Gastroesophageal sphincter (tissue), 4 donors: ENCODE results near the gene EVI2B. TPM values are rescaled to one million over a fixed set of nuclear protein-coding genes. Genes with fewer than 3 reads are reported as not detected.

Source experiments
- ATAC-seq: fragments of 150-250 bp; one replicate; pipeline ENCODE4 v1.9.1; 2016; ENCODE audit warnings: mild to moderate bottlenecking, moderate library complexity
- H3K27ac ChIP-seq, 4 donors: fragments of 200-600 bp; sonication (generic) in 3 of 4; 1 replicate in 3 of 4; 2 replicates in 1 of 4; pipeline ENCODE4 v1.5.1; 2016 to 2019
- H3K27me3 ChIP-seq: fragments of 200-600 bp; sonication (generic); one replicate; pipeline ENCODE4 v1.5.1; 2019
- H3K36me3 ChIP-seq, 2 donors: fragments of 200-600 bp; sonication (generic); one replicate each; pipeline ENCODE4 v1.5.1; 2019; ENCODE audit warnings: control low read depth in 1 of 2
- H3K4me1 ChIP-seq, 3 donors: fragments of 200-600 bp; sonication (generic); 1 replicate in 2 of 3; 2 replicates in 1 of 3; pipeline ENCODE4 v1.5.1; 2016 to 2019; ENCODE audit warnings: control low read depth in 2 of 3
- H3K4me3 ChIP-seq, 2 donors: fragments of 200-600 bp; sonication (generic); one replicate each; pipeline ENCODE4 v1.5.1; 2019; ENCODE audit warnings: mild to moderate bottlenecking in 1 of 2, moderate library complexity in 1 of 2
- H3K9me3 ChIP-seq, 3 donors: fragments of 200-600 bp; sonication (generic); one replicate each; pipeline ENCODE4 v1.5.1; 2017 to 2019; ENCODE audit warnings: control low read depth in 2 of 3
- CTCF ChIP-seq, 4 experiments: fragments of 200-600 bp in 2 of 4; fragments of 450-650 bp in 2 of 4; sonication (generic) in 1 of 4; IDR thresholded peaks; one replicate each; pipeline ENCODE4 v1.5.1; 2017 to 2019; ENCODE audit warnings: antibody characterized with exemption in 4 of 4, mild to moderate bottlenecking in 2 of 4, moderate library complexity in 2 of 4
- EP300 ChIP-seq: sonication (generic); formaldehyde crosslinking; IDR thresholded peaks from one replicate; pipeline ENCODE4 v1.6.1; 2017; ENCODE audit warnings: antibody characterized with exemption, mild to moderate bottlenecking
- POLR2A ChIP-seq, 2 donors: fragments of 450-650 bp; IDR thresholded peaks; one replicate each; pipeline ENCODE4 v1.6.1; 2017; ENCODE audit warnings: antibody characterized with exemption in 2 of 2, mild to moderate bottlenecking in 2 of 2, moderate library complexity in 1 of 2
- POLR2AphosphoS5 ChIP-seq: sonication (generic); formaldehyde crosslinking; IDR thresholded peaks from one replicate; pipeline ENCODE4 v1.6.1; 2017; ENCODE audit warnings: antibody characterized with exemption
- WGBS, 2 donors: methylation state at CpG; one replicate each; pipeline ENCODE4 v1.1.5; 2018; ENCODE audit warnings: low coverage in 1 of 2; 5-methylcytosine and 5-hydroxymethylcytosine counted together
- total RNA-seq, 4 donors: library from RNA; depleted of rRNA; stranded (reverse); fragments of >200 nt; gene quantifications; one replicate each; pipeline ENCODE4 v1.1.0, GENCODE V29; 2016

Gene EVI2B
- total RNA-seq, 4 donors from 2014 or later: 3.1 to 12.7 (median 8.9) TPM

- Histone ChIP-seq H3K27me3 (no peaks in the 10 kb centered on the region), H3K9me3 (no peaks in the 10 kb centered on the region), H3K27ac (no peak overlapping the region), H3K36me3 (peaks cover 0 to 60% of the 10 kb centered on the region in 2 donors), H3K4me1 (no peaks in the 10 kb centered on the region), H3K4me3 (no peak overlapping the region)
- TF ChIP-seq EP300 (no peak), POLR2AphosphoS5 (no peak), CTCF (IDR thresholded peaks at IDR 0.05) (no peak), POLR2A (IDR thresholded peaks at IDR 0.05) (no peak)
- WGBS, 2 donors: 64 to 100% methylated on average over 1 of the region's 1 CpG
- no peak for ATAC-seq
These were observed 52.3 kb downstream of the EVI2B start for GRCh38 chr17:31261601-31262000.

- Histone ChIP-seq H3K27ac (no peak overlapping the region), H3K4me1 (no peaks in the 10 kb centered on the region), H3K9me3 (no peaks in the 10 kb centered on the region), H3K27me3 (no peaks in the 10 kb centered on the region), H3K4me3 (no peak overlapping the region), H3K36me3 (peaks cover 0 to 50% of the 10 kb centered on the region in 2 donors)
- 70 to 93% methylated on average over 3 of the region's 3 CpGs for WGBS, 2 donors
- no peak for TF ChIP-seq CTCF (IDR thresholded peaks at IDR 0.05)
- no peak for TF ChIP-seq POLR2AphosphoS5
- ATAC-seq: no peak
These were observed 53.7 kb downstream of the EVI2B start for GRCh38 chr17:31260151-31260550.

GRCh38 chr17:31256936-31257335, 56.9 kb downstream of the EVI2B start:
- 84 to 86% methylated on average over 3 of the region's 3 CpGs for WGBS, 2 donors
- ATAC-seq: no peak

GRCh38 chr17:31254654-31255053, 59.2 kb downstream of the EVI2B start:
- WGBS, 2 donors: 89 to 97% methylated on average over 2 of the region's 2 CpGs

More at GRCh38 chr17:31256936-31257335, 56.9 kb downstream of the EVI2B start:
- Histone ChIP-seq H3K36me3 (peaks cover 0 to 36% of the 10 kb centered on the region in 2 donors), H3K4me3 (no peak overlapping the region), H3K27me3 (no peaks in the 10 kb centered on the region), H3K9me3 (no peaks in the 10 kb centered on the region), H3K27ac (no peak overlapping the region), H3K4me1 (no peaks in the 10 kb centered on the region)
- TF ChIP-seq POLR2AphosphoS5 (no peak), POLR2A (IDR thresholded peaks at IDR 0.05) (no peak), CTCF (IDR thresholded peaks at IDR 0.05) (no peak), EP300 (no peak)

More at GRCh38 chr17:31254654-31255053, 59.2 kb downstream of the EVI2B start:
- Histone ChIP-seq H3K4me3 (no peak overlapping the region), H3K36me3 (peaks cover 0 to 17% of the 10 kb centered on the region in 2 donors), H3K27ac (no peak overlapping the region), H3K27me3 (no peaks in the 10 kb centered on the region), H3K9me3 (no peaks in the 10 kb centered on the region), H3K4me1 (peaks cover 0 to 6% (median 0%) of the 10 kb centered on the region in 3 donors)
- TF ChIP-seq POLR2A (IDR thresholded peaks at IDR 0.05) (no peak), CTCF (IDR thresholded peaks at IDR 0.05) (no peak), EP300 (no peak), POLR2AphosphoS5 (no peak)
- ATAC-seq: no peak

Other genes starting within 250 kb of the EVI2B start
- 10 to 100 TPM; 41.7 to 69.9 (median 54.4) TPM for gene NF1, start 219.1 kb downstream of the EVI2B start, total RNA-seq
- gene OMG, start 16.8 kb downstream of the EVI2B start, total RNA-seq: not detected
- gene EVI2A, start 7.6 kb upstream of the EVI2B start, total RNA-seq: 10 to 100 TPM in 1 of 4 donors, 1 to 10 TPM in 2, under 1 TPM in 1; 0.31 to 13.6 (median 5.3) TPM
- 10 to 100 TPM in 1 of 4 donors, 1 to 10 TPM in 2, under 1 TPM in 1; 0.47 to 14.1 (median 1.9) TPM for gene RAB11FIP4, start 77.6 kb upstream of the EVI2B start, total RNA-seq